HCT116 (cell line): Measurements from ENCODE around the gene AHSP. TPM values are rescaled to one million over a fixed set of nuclear protein-coding genes. Genes with fewer than 3 reads are reported as not detected.

Source experiments
- ATAC-seq: fragments of 200-7000 bp; cut with Tn5 transposase; 2 replicates; pipeline ENCODE4 v1.9.1; 2020; ENCODE audit warnings: mild to moderate bottlenecking, moderate library complexity
- BruUV-seq: library from RNA; stranded (reverse); fragments of 400-500 nt; replicated peaks from 2 replicates; lab custom pipeline; 2021; lab: Mats Ljungman, UMichigan
- CTCF ChIA-PET: fragments of 300-600 bp; sonication (Branson Sonifier 250); formaldehyde crosslinking; loops from one replicate; lab custom pipeline; 2021; ENCODE audit warnings: antibody characterized with exemption; lab: Charles Lee
- POLR2A ChIA-PET: fragments of 300-600, 350-600 bp; sonication (Branson Sonifier 250); formaldehyde crosslinking; loops from one replicate; lab custom pipeline; 2021; ENCODE audit warnings: antibody characterized with exemption; lab: Charles Lee
- RAD21 ChIA-PET, 2 experiments: fragments of 300-600 bp; sonication (Branson Sonifier 250); formaldehyde crosslinking; loops; one replicate each; lab custom pipeline; 2023; ENCODE audit warnings: low total read pairs in 2 of 2; ENCODE audit not compliant: uncharacterized antibody in 2 of 2, unreplicated experiment in 2 of 2, low non-redundant PET in 1 of 2; lab: Charles Lee
- DNase-seq: peaks from one replicate; pipeline ENCODE4 v3.0.0-alpha.2; 2010; ENCODE audit warnings: low read depth, low spot score
- H2AFZ ChIP-seq: fragments of 200-600 bp; shearing (Covaris generic), sonication (generic); 2 replicates; pipeline ENCODE4 v1.6.1; 2017; ENCODE audit warnings: low read depth, mixed run types, mixed read lengths, antibody characterized with exemption, low read length; ENCODE audit not compliant: poor library complexity, severe bottlenecking
- H3K27ac ChIP-seq: 2 replicates; pipeline ENCODE4 v1.5.1; 2012; ENCODE audit warnings: low read depth, low read length
- H3K27me3 ChIP-seq: fragments of 200-600 bp; sonication (generic); 2 replicates; pipeline ENCODE4 v1.6.1; 2016; ENCODE audit warnings: mixed run types, low read length, mixed read lengths; ENCODE audit not compliant: insufficient read depth
- H3K36me3 ChIP-seq, 2 experiments: fragments of 200-500 bp in 1 of 2; fragments of 200-600 bp in 1 of 2; sonication (Bioruptor generic) in 1 of 2; sonication (generic) in 1 of 2; 2 replicates each; pipeline versions ENCODE4 v1.5.1 to v1.6.1; 2014 to 2016; ENCODE audit warnings: low read length in 2 of 2, inconsistent platforms in 1 of 2, mixed read lengths in 1 of 2, mixed run types in 1 of 2; ENCODE audit not compliant: insufficient read depth in 2 of 2, control insufficient read depth in 1 of 2
- H3K4me1 ChIP-seq, 2 experiments: fragments of 200-600 bp in 1 of 2; sonication (generic) in 1 of 2; 2 replicates each; pipeline versions ENCODE4 v1.5.1 to v1.6.1; 2012 to 2017; ENCODE audit warnings: low read length in 2 of 2, inconsistent platforms in 1 of 2, mild to moderate bottlenecking in 1 of 2, mixed read lengths in 1 of 2, mixed run types in 1 of 2, moderate library complexity in 1 of 2; ENCODE audit not compliant: insufficient read depth in 2 of 2, control insufficient read depth in 1 of 2
- H3K4me2 ChIP-seq: fragments of 200-600 bp; sonication (generic); 2 replicates; pipeline ENCODE4 v1.6.1; 2017; ENCODE audit warnings: mixed run types, low read length, mixed read lengths
- H3K4me3 ChIP-seq, 2 experiments: fragments of 200-600 bp in 1 of 2; sonication (generic) in 1 of 2; replicated peaks in 1 of 2; 2 replicates each; pipeline ENCODE4 v1.5.1; 2011 to 2016; ENCODE audit warnings: low read length in 2 of 2, control low read depth in 1 of 2, low read depth in 1 of 2, mild to moderate bottlenecking in 1 of 2, mixed read lengths in 1 of 2, mixed run types in 1 of 2
- H3K79me2 ChIP-seq: fragments of 200-600 bp; sonication (generic); 2 replicates; pipeline ENCODE4 v1.6.1; 2017; ENCODE audit warnings: mild to moderate bottlenecking, mixed run types, low read length, moderate library complexity, mixed read lengths; ENCODE audit not compliant: insufficient read depth
- H3K9ac ChIP-seq: fragments of 200-600 bp; sonication (generic); 2 replicates; pipeline ENCODE4 v1.6.1; 2016; ENCODE audit warnings: low read length, mixed read lengths
- H3K9me2 ChIP-seq: fragments of 200-600 bp; sonication (generic), shearing (Covaris generic); 2 replicates; pipeline ENCODE4 v1.6.1; 2017; ENCODE audit warnings: mixed run types, mild to moderate bottlenecking, moderate library complexity; ENCODE audit not compliant: insufficient read depth
- H3K9me3 ChIP-seq, 2 experiments: fragments of 200-500 bp in 1 of 2; fragments of 200-600 bp in 1 of 2; sonication (Bioruptor generic) in 1 of 2; sonication (generic) in 1 of 2; 2 replicates each; pipeline ENCODE4 v1.6.1; 2014 to 2017; ENCODE audit warnings: low read length in 2 of 2, mixed read lengths in 2 of 2, inconsistent platforms in 1 of 2, low read depth in 1 of 2, mild to moderate bottlenecking in 1 of 2, mixed run types in 1 of 2, moderate library complexity in 1 of 2; ENCODE audit not compliant: control insufficient read depth in 1 of 2, insufficient read depth in 1 of 2
- H4K20me1 ChIP-seq: fragments of 200-600 bp; sonication (generic), shearing (Covaris generic); 2 replicates; pipeline ENCODE4 v1.6.1; 2017; ENCODE audit warnings: mixed run types, mild to moderate bottlenecking, moderate library complexity; ENCODE audit not compliant: insufficient read depth
- CEBPB ChIP-seq: IDR thresholded peaks from 2 replicates; pipeline ENCODE4 v1.6.1; 2012; ENCODE audit warnings: low read depth
- EGR1 ChIP-seq: IDR thresholded peaks from 2 replicates; pipeline ENCODE4 v1.6.1; 2012; ENCODE audit warnings: low read depth
- ELF1 ChIP-seq: IDR thresholded peaks from 2 replicates; pipeline ENCODE4 v1.6.1; 2012; ENCODE audit warnings: low read depth, borderline replicate concordance
- EZH2 ChIP-seq: fragments of 200-600 bp; sonication (generic); IDR thresholded peaks from 2 replicates; pipeline ENCODE4 v1.6.1; 2017; ENCODE audit warnings: antibody characterized with exemption, mixed run types
- EZH2phosphoT487 ChIP-seq: fragments of 200-600 bp; IDR thresholded peaks from 2 replicates; pipeline ENCODE4 v1.6.1; 2018; ENCODE audit warnings: antibody characterized with exemption, borderline replicate concordance
- FOSL1 ChIP-seq: IDR thresholded peaks from 2 replicates; pipeline ENCODE4 v1.6.1; 2012; ENCODE audit warnings: low read depth
- JUND ChIP-seq: IDR thresholded peaks from 2 replicates; pipeline ENCODE4 v1.6.1; 2012
- MAX ChIP-seq: IDR thresholded peaks from 2 replicates; pipeline ENCODE4 v1.6.1; 2012
- POLR2A ChIP-seq: IDR thresholded peaks from 2 replicates; pipeline ENCODE4 v1.7.0; 2011; ENCODE audit warnings: borderline replicate concordance; ENCODE audit not compliant: insufficient read depth, insufficient read length; ENCODE audit errors: extremely low read depth
- RAD21 ChIP-seq: IDR thresholded peaks from 2 replicates; pipeline ENCODE4 v1.6.1; 2012; ENCODE audit warnings: low read depth, mild to moderate bottlenecking
- SP1 ChIP-seq: IDR thresholded peaks from 2 replicates; pipeline ENCODE4 v1.6.1; 2012; ENCODE audit warnings: low read depth
- SRF ChIP-seq: IDR thresholded peaks from 2 replicates; pipeline ENCODE4 v1.6.1; 2012; ENCODE audit warnings: low read depth
- TCF7L2 ChIP-seq: IDR thresholded peaks from 2 replicates; pipeline ENCODE4 v1.7.0; 2011; ENCODE audit warnings: borderline replicate concordance, inconsistent platforms; ENCODE audit not compliant: insufficient read depth, insufficient read length; ENCODE audit errors: extremely low read depth
- YY1 ChIP-seq: IDR thresholded peaks from 2 replicates; pipeline ENCODE4 v1.6.1; 2011; ENCODE audit warnings: low read length, low read depth, moderate library complexity, mild to moderate bottlenecking; ENCODE audit not compliant: insufficient replicate concordance; ENCODE audit errors: extremely low read depth
- ZBTB33 ChIP-seq: IDR thresholded peaks from 2 replicates; pipeline ENCODE4 v1.6.1; 2011; ENCODE audit warnings: mild to moderate bottlenecking, low read length, moderate library complexity; ENCODE audit not compliant: insufficient replicate concordance; ENCODE audit errors: extremely low read depth
- ZFX ChIP-seq: fragments of 450-650 bp; IDR thresholded peaks from 2 replicates; pipeline ENCODE4 v1.6.1; 2017
- ZNF274 ChIP-seq: fragments of 200-500 bp; sonication (Bioruptor generic); IDR thresholded peaks from 2 replicates; pipeline ENCODE4 v1.6.1; 2014; ENCODE audit warnings: mild to moderate bottlenecking, low read depth, low read length, inconsistent platforms
- intact Hi-C: fragments of 100-400 bp; cut with micrococcal nuclease; formaldehyde crosslinking; loops from 2 replicates; pipeline ENCODE4 v1.10.0; 2022
- total RNA-seq: library from RNA; stranded (reverse); gene quantifications from one replicate; pipeline ENCODE4 v1.2.1, GENCODE V29; 2021; ENCODE audit not compliant: unreplicated experiment

Gene AHSP
- total RNA-seq, 1 experiment from 2014 or later: not detected

GRCh38 chr16:31491778-31492418 is 35.8 kb upstream of the AHSP start:
- ChIA-PET POLR2A (no interaction called here), CTCF (interaction anchor here (0.8 kb wide), 1 partner anchor 19 kb away, joined by 3 read pairs; no protein-coding TSS in a partner anchor), RAD21 (no interaction called here)
- Histone ChIP-seq H2AFZ (no peak overlapping the region), H3K4me2 (no peak overlapping the region), H3K9me2 (no peaks in the 10 kb centered on the region), H4K20me1 (no peaks in the 10 kb centered on the region), H3K79me2 (no peaks in the 10 kb centered on the region), H3K4me1 (peaks cover 2 to 13% of the 10 kb centered on the region in 2 experiments; a peak in 2 of 4 replicates), H3K9me3 (no peaks in the 10 kb centered on the region), H3K27ac (no peak overlapping the region), H3K36me3 (peaks cover 2 to 4% of the 10 kb centered on the region in 2 experiments; a peak in 2 of 4 replicates), H3K27me3 (no peaks in the 10 kb centered on the region), H3K9ac (no peak overlapping the region), H3K4me3 (no peak overlapping the region)
- ATAC-seq (no peak), DNase-seq (no peak)
- intact Hi-C loops: no loop called here
- no TSS peak for BruUV-seq
- TF ChIP-seq ZFX: no peak
- no peak for TF ChIP-seq JUND
- no peak for TF ChIP-seq ZNF274
- TF ChIP-seq POLR2A: no peak
- no peak for TF ChIP-seq MAX
- no peak for TF ChIP-seq RAD21
- no peak for TF ChIP-seq YY1
- TF ChIP-seq SRF: no peak

GRCh38 chr16:31493506-31494125 is 34.1 kb upstream of the AHSP start:
- Histone ChIP-seq H3K27me3 (no peaks in the 10 kb centered on the region), H3K4me2 (no peak overlapping the region), H3K4me1 (no peaks in the 10 kb centered on the region), H3K4me3 (no peak overlapping the region), H3K79me2 (no peaks in the 10 kb centered on the region), H3K9ac (no peak overlapping the region), H3K9me3 (no peaks in the 10 kb centered on the region), H3K36me3 (peaks cover 2 to 4% of the 10 kb centered on the region in 2 experiments; a peak in 2 of 4 replicates), H3K9me2 (no peaks in the 10 kb centered on the region), H3K27ac (no peak overlapping the region), H4K20me1 (no peaks in the 10 kb centered on the region), H2AFZ (no peak overlapping the region)
- RAD21 ChIA-PET: no interaction called here
- no TSS peak for BruUV-seq
- POLR2A ChIA-PET: no interaction called here
- intact Hi-C loops: no loop called here
- no peak for ATAC-seq
- CTCF ChIA-PET: no interaction called here
- no peak for DNase-seq
- no peak for TF ChIP-seq EZH2
- TF ChIP-seq MAX: no peak
- no peak for TF ChIP-seq EGR1
- no peak for TF ChIP-seq FOSL1
- TF ChIP-seq SP1: no peak
- no peak for TF ChIP-seq EZH2phosphoT487
- no peak for TF ChIP-seq POLR2A
- TF ChIP-seq ELF1: no peak
- no peak for TF ChIP-seq RAD21
- TF ChIP-seq ZBTB33: no peak
- no peak for TF ChIP-seq CEBPB
- TF ChIP-seq TCF7L2: no peak
- TF ChIP-seq JUND: no peak
